Epithelial cell of esophagus (primary cell): Measurements from ENCODE around the gene TNNT2.
A peak's percentile ranks its signal among the peaks of the same experiment; 100 is the strongest.

Experiments
- DNase-seq: peaks from one replicate; pipeline ENCODE4 v3.0.0; 2010; ENCODE audit warnings: low read depth
- H3K4me3 ChIP-seq: 2 replicates; pipeline ENCODE4 v1.5.1; 2011; ENCODE audit warnings: mild to moderate bottlenecking, low read length, control low read depth
- TF ChIP-seq, protein P1 (sequence below): IDR thresholded peaks from 2 replicates; pipeline ENCODE4 v1.5.1; 2011; ENCODE audit warnings: low read depth, mild to moderate bottlenecking, low read length, control low read depth, inconsistent platforms; ENCODE audit not compliant: insufficient read depth; ENCODE audit errors: missing control alignments

TNNT2 gene

GRCh38 chr1:201411292-201411691, 33.8 kb upstream of the TNNT2 start:
- DNase-seq, result no peak
- TF ChIP-seq, protein P1, sequence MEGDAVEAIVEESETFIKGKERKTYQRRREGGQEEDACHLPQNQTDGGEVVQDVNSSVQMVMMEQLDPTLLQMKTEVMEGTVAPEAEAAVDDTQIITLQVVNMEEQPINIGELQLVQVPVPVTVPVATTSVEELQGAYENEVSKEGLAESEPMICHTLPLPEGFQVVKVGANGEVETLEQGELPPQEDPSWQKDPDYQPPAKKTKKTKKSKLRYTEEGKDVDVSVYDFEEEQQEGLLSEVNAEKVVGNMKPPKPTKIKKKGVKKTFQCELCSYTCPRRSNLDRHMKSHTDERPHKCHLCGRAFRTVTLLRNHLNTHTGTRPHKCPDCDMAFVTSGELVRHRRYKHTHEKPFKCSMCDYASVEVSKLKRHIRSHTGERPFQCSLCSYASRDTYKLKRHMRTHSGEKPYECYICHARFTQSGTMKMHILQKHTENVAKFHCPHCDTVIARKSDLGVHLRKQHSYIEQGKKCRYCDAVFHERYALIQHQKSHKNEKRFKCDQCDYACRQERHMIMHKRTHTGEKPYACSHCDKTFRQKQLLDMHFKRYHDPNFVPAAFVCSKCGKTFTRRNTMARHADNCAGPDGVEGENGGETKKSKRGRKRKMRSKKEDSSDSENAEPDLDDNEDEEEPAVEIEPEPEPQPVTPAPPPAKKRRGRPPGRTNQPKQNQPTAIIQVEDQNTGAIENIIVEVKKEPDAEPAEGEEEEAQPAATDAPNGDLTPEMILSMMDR, result no peak
- no peak overlapping the region for H3K4me3 ChIP-seq

DNA sequence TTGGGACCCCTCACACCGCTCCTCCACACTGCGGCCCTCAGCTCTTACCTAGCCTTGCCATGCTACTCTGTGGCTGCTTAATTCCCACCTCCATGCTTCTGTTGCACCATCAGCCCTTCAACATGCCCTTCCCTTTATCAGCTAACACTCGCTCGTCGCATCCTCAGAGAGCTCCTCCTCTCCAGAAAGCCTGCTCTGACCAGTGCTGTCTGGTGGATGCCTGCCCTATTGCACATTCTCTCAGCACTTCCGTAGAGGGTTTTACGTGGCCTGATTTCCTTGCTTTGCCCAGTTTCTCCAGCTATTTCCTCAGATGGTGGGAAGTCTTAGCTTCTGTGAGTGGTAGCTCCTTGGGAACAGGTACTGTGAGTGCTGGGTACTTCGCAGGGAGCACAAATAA, 32.0 kb upstream of the TNNT2 start:
- H3K4me3 ChIP-seq, result no peak overlapping the region
- DNase-seq, result no peak
- TF ChIP-seq, protein P1, result no peak

DNA sequence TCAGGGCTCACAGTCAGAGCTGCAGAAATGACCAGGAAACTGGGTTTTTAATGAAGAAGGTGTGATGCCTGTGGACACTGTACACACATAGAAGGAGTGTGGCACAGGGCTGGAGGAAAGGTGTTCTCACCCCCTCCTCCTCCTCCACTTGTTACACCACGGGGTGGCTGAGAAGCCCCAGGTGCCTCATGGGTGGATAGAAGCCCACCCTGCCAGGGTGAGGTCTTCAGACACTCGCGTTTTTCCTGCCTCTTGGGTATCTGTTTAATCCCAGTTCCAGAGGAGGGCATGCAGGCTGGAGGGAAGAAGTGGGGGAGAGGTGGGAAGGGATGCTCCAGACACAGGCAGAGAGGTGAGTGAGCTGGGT, 31.3 kb upstream of the TNNT2 start:
- TF ChIP-seq, protein P1, result no peak
- no peak for DNase-seq
- H3K4me3 ChIP-seq, result no peak overlapping the region

GRCh38 chr1:201408176-201408833, 30.8 kb upstream of the TNNT2 start:
- H3K4me3 ChIP-seq, result no peak overlapping the region
- TF ChIP-seq, protein P1, result peak; percentile 98
- DNase-seq, result peak; percentile 82

- no peak overlapping the region for H3K4me3 ChIP-seq
- peak; percentile 73 for DNase-seq
- TF ChIP-seq, protein P1, result no peak
Observed at GRCh38 chr1:201406831-201407406, 29.4 kb upstream of the TNNT2 start.

DNA sequence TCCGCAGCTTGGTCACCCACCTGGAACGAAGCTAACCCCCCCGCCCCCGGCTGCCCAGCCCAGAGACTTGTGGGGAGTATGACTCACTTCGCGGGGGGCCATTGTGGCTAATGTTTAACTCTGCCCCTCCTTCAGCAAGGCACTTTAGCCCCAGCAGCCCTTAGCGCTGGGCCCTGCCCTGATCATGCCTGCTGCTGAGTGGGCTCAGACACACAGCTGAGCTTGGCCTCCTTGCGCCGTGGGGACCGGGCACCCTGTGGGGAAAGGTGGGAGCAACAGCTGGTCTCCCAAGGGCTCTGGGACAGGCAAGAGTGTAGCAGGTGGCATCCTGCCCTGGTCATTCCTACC, 28.0 kb upstream of the TNNT2 start:
- no peak for DNase-seq
- no peak overlapping the region for H3K4me3 ChIP-seq
- TF ChIP-seq, protein P1, result no peak
